Mucosa of descending colon (tissue), 3 donors: ENCODE data around the gene ST13. TPM values are rescaled to one million over a fixed set of nuclear protein-coding genes. Genes with fewer than 3 reads are reported as not detected.
"Not testable (repeated sequence)": the region's sequence is repeated elsewhere in the genome, so short reads cannot be mapped to it uniquely, and the experiment has no call there.

Experiments
- ATAC-seq: fragments of 200-7000 bp; cut with Tn5 transposase; one replicate; pipeline ENCODE4 v1.9.1; 2020; ENCODE audit warnings: mild to moderate bottlenecking, moderate library complexity
- DNase-seq, 3 donors: peaks; one replicate each; pipeline ENCODE4 v3.0.0-alpha.2; 2020
- H3K36me3 ChIP-seq: fragments of 200-600 bp; one replicate; pipeline ENCODE4 v1.8.0; 2021; ENCODE audit warnings: low read depth, mild to moderate bottlenecking
- H3K4me1 ChIP-seq: fragments of 200-600 bp; one replicate; pipeline ENCODE4 v1.8.0; 2021; ENCODE audit warnings: low read depth, mild to moderate bottlenecking
- H3K4me3 ChIP-seq: fragments of 200-600 bp; one replicate; pipeline ENCODE4 v1.8.0; 2021; ENCODE audit warnings: mild to moderate bottlenecking
- H3K9me3 ChIP-seq: fragments of 200-600 bp; one replicate; pipeline ENCODE4 v1.8.0; 2021; ENCODE audit warnings: mild to moderate bottlenecking
- CTCF ChIP-seq: fragments of 200-600 bp; IDR thresholded peaks from one replicate; pipeline ENCODE4 v1.8.0; 2022; ENCODE audit warnings: antibody characterized with exemption, mild to moderate bottlenecking
- intact Hi-C, 2 donors: fragments of 100-400 bp; cut with DNase I in 1 of 2; cut with micrococcal nuclease in 1 of 2; formaldehyde crosslinking; loops; one replicate each; pipeline versions ENCODE4 v1.11.0 to v1.11.1; 2022; cut with DNase I, micrococcal nuclease
- total RNA-seq, 3 donors: library from RNA; stranded (reverse); fragmentation: NEBNext Ultra II Directional in 2 of 3; extraction: Animal tissue kit (Norgen Biotek cat#: 25700) in 2 of 3; gene quantifications; one replicate each; pipeline versions ENCODE4 v1.2.1 to v1.2.4, GENCODE V29; 2021 to 2023
- donor health status: DM: no; HTN: no; CAD: no; lungs with moderate emphysema.
- donor health status: DM: no; HTN: no; CAD: no.
- donor health status: DM: no; HTN: yes; CAD: no.

Gene ST13
- total RNA-seq, 3 donors from 2014 or later: 151 to 278 (median 151) TPM

- intact Hi-C loops: no loop called here
Measured at GRCh38 chr22:40889116-40889515, 32.7 kb upstream of the ST13 start.

GRCh38 chr22:40878922-40879321, 22.5 kb upstream of the ST13 start:
- H3K36me3 ChIP-seq: no peaks in the 10 kb centered on the region
- no peaks in the 10 kb centered on the region for H3K4me1 ChIP-seq
- ATAC-seq (no peak), DNase-seq (no peak)
- no peaks in the 10 kb centered on the region for H3K9me3 ChIP-seq
- TF ChIP-seq CTCF: no peak
- intact Hi-C loops: no loop called here
- no peak overlapping the region for H3K4me3 ChIP-seq

More at GRCh38 chr22:40889116-40889515, 32.7 kb upstream of the ST13 start:
- Histone ChIP-seq H3K4me3 (no peak overlapping the region), H3K36me3 (no peaks in the 10 kb centered on the region), H3K4me1 (no peaks in the 10 kb centered on the region), H3K9me3 (no peaks in the 10 kb centered on the region)
- no peak for TF ChIP-seq CTCF
- DNase-seq: no peak
- no peak for ATAC-seq

GRCh38 chr22:40877488-40877887, 21.0 kb upstream of the ST13 start:
- intact Hi-C loops: no loop called here
- TF ChIP-seq CTCF: no peak
- no peaks in the 10 kb centered on the region for H3K9me3 ChIP-seq
- no peaks in the 10 kb centered on the region for H3K4me1 ChIP-seq
- no peak overlapping the region for H3K4me3 ChIP-seq
- ATAC-seq (peak; percentile 90), DNase-seq (no peak)
- no peaks in the 10 kb centered on the region for H3K36me3 ChIP-seq

GRCh38 chr22:40876907-40877306, 20.5 kb upstream of the ST13 start:
- Histone ChIP-seq H3K9me3 (no peaks in the 10 kb centered on the region), H3K36me3 (no peaks in the 10 kb centered on the region), H3K4me3 (no peak overlapping the region), H3K4me1 (no peaks in the 10 kb centered on the region)
- ATAC-seq (peak; percentile 54), DNase-seq (no peak)
- intact Hi-C loops: no loop called here
- TF ChIP-seq CTCF: no peak

- no peak overlapping the region for H3K4me3 ChIP-seq
- ATAC-seq (no peak), DNase-seq (no peak)
- intact Hi-C loops: no loop called here
- no peaks in the 10 kb centered on the region for H3K36me3 ChIP-seq
- H3K4me1 ChIP-seq: no peaks in the 10 kb centered on the region
- no peaks in the 10 kb centered on the region for H3K9me3 ChIP-seq
- no peak for TF ChIP-seq CTCF
Measured at GRCh38 chr22:40875111-40875510, 18.7 kb upstream of the ST13 start.

- intact Hi-C loops: no loop called here
- no peaks in the 10 kb centered on the region for H3K4me1 ChIP-seq
- H3K9me3 ChIP-seq: no peaks in the 10 kb centered on the region
- no peak for TF ChIP-seq CTCF
- H3K4me3 ChIP-seq: no peak overlapping the region
- no peak for ATAC-seq
- H3K36me3 ChIP-seq: no peaks in the 10 kb centered on the region
- DNase-seq: no peak
Measured at GRCh38 chr22:40874016-40874415, 17.6 kb upstream of the ST13 start.

- ATAC-seq, H3K36me3 ChIP-seq, intact Hi-C loops, H3K4me1 ChIP-seq, H3K9me3 ChIP-seq, H3K4me3 ChIP-seq: not testable (repeated sequence)
- DNase-seq: peak in 1 of 3 donors; percentile 39
Measured at GRCh38 chr22:40868379-40868778, 11.9 kb upstream of the ST13 start.
